HCT116 (cell line): ENCODE data around the gene FMR1.

Experiments
- TCF7L2 ChIP-seq: IDR thresholded peaks from 2 replicates; pipeline ENCODE4 v1.7.0; 2011; ENCODE audit warnings: borderline replicate concordance, inconsistent platforms; ENCODE audit not compliant: insufficient read depth, insufficient read length; ENCODE audit errors: extremely low read depth
- YY1 ChIP-seq: IDR thresholded peaks from 2 replicates; pipeline ENCODE4 v1.6.1; 2011; ENCODE audit warnings: low read length, low read depth, moderate library complexity, mild to moderate bottlenecking; ENCODE audit not compliant: insufficient replicate concordance; ENCODE audit errors: extremely low read depth

DNA sequence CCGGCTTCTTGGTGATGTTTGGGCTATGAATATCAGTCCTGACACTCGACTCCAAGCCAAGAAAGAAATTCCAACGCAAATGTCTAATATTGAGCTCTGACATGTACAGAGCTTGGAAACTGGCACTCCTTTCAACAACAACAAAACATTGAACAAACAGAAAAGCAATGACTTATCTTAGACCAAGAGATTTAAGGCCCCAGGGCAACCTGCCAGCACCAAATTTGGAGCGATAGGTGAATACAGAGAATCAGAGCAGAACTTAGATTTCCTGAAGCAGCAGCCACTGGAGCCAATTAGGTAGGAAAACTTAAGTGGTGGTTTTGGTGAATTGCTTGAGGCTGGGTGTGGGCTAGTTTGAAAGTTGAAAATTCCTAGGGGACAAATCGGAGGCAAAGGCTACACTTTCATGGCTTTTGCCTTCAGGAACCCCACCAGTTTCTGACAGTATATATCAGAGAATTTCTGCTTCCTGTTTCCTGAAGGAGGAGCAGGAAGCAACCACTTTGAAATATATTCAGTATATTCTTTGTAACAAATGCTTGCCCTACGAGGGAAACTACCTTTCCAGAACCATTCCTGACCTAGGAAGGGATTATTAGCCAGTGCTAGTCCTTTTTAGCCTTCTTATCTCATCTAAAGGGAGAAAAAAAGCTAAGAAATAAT, 10.1 kb upstream of the FMR1 start:
- TF ChIP-seq TCF7L2, result no peak
- no peak for TF ChIP-seq YY1
